ENCODE measurements around the gene TRIM69.
"Not testable (repeated sequence)": the region's sequence is repeated elsewhere in the genome, so short reads cannot be mapped to it uniquely, and the experiment has no call there.

Gene TRIM69

GRCh38 chr15:44736181-44736765, at the start of gene TRIM69:
TSS of gene TRIM69 (plus strand) at chr15:44736528. CDS start at chr15:44736705, 177 bp downstream.
- no peak for DNase-seq

GRCh38 chr15:44689318-44689717, 47.0 kb upstream of the TRIM69 start:
- not testable (repeated sequence) for DNase-seq

GRCh38 chr15:44690245-44690644, 46.1 kb upstream of the TRIM69 start:
- DNase-seq, result not testable (repeated sequence)

- no peak for DNase-seq
These were observed 43.7 kb upstream of the TRIM69 start for GRCh38 chr15:44692659-44693058.

GRCh38 chr15:44694416-44694815, 41.9 kb upstream of the TRIM69 start:
- DNase-seq, result no peak

GRCh38 chr15:44695294-44695693, 41.0 kb upstream of the TRIM69 start:
- DNase-seq, result no peak

- DNase-seq, result no peak
These were observed 39.3 kb upstream of the TRIM69 start for GRCh38 chr15:44697014-44697413.

GRCh38 chr15:44698641-44699040, 37.7 kb upstream of the TRIM69 start:
- DNase-seq, result no peak

- not testable (repeated sequence) for DNase-seq
These were observed 35.7 kb upstream of the TRIM69 start for GRCh38 chr15:44700676-44701075.

GRCh38 chr15:44705986-44706385, 30.3 kb upstream of the TRIM69 start:
- no peak for DNase-seq

GRCh38 chr15:44706401-44706800, 29.9 kb upstream of the TRIM69 start:
- DNase-seq, result no peak

GRCh38 chr15:44706946-44707636, 29.2 kb upstream of the TRIM69 start:
- DNase-seq, result no peak

- peak; percentile 77 for DNase-seq
These were observed 25.9 kb upstream of the TRIM69 start for GRCh38 chr15:44710236-44711095.

GRCh38 chr15:44711096-44711742, 25.1 kb upstream of the TRIM69 start, which contains the start of the genes B2M and PATL2:
TSS of gene B2M (plus strand) at chr15:44711517. CDS start at chr15:44711547, 30 bp downstream.
TSS of gene PATL2 (minus strand) at chr15:44711323. CDS start at chr15:44676490, 34,833 bp downstream.
- DNase-seq, result peak; percentile 100

- peak; percentile 90 for DNase-seq
These were observed 24.5 kb upstream of the TRIM69 start for GRCh38 chr15:44711743-44712345.

- peak; percentile 87 for DNase-seq
These were observed 23.9 kb upstream of the TRIM69 start for GRCh38 chr15:44712346-44713005.

- no peak for DNase-seq
These were observed 23.0 kb upstream of the TRIM69 start for GRCh38 chr15:44713006-44713966.

- DNase-seq, result no peak
These were observed 21.1 kb upstream of the TRIM69 start for GRCh38 chr15:44715142-44715796.

- no peak for DNase-seq
These were observed 20.5 kb upstream of the TRIM69 start for GRCh38 chr15:44715797-44716334.
